SU-DHL-6 (cell line): ENCODE results near the gene TAGLN.

Experiments used
- H2AFZ ChIP-seq: fragments of 200-600 bp; sonication (generic); 2 replicates; pipeline ENCODE4 v1.6.1; 2014; ENCODE audit warnings: low read depth, mild to moderate bottlenecking, moderate library complexity, mixed read lengths, antibody characterized with exemption, low read length; ENCODE audit not compliant: severe bottlenecking
- H3F3A ChIP-seq: fragments of 200-600 bp; shearing (Covaris generic); 2 replicates; pipeline ENCODE4 v1.6.0; 2016; ENCODE audit warnings: antibody characterized with exemption, mild to moderate bottlenecking; ENCODE audit not compliant: insufficient read depth
- H3K27ac ChIP-seq: fragments of 200-600 bp; sonication (generic); 2 replicates; pipeline ENCODE4 v1.5.1; 2016; ENCODE audit warnings: low read depth, mild to moderate bottlenecking, low read length, moderate library complexity, mixed read lengths
- H3K27me3 ChIP-seq: fragments of 200-600 bp; sonication (generic), shearing (Covaris generic); 2 replicates; pipeline ENCODE4 v1.6.0; 2014; ENCODE audit warnings: mild to moderate bottlenecking, low read length
- H3K36me3 ChIP-seq: fragments of 200-600 bp; sonication (generic); 2 replicates; pipeline ENCODE4 v1.6.1; 2014; ENCODE audit warnings: mild to moderate bottlenecking, low read length, mixed read lengths
- H3K4me2 ChIP-seq: fragments of 300-600, 200-600 bp; shearing (Covaris generic), sonication (generic); 2 replicates; pipeline ENCODE4 v1.6.0; 2014; ENCODE audit warnings: low read length, low read depth, mild to moderate bottlenecking; ENCODE audit not compliant: poor library complexity, severe bottlenecking
- H3K4me3 ChIP-seq: fragments of 200-600 bp; sonication (generic); 2 replicates; pipeline ENCODE4 v1.5.1; 2014; ENCODE audit warnings: antibody characterized with exemption, low read length, mild to moderate bottlenecking, mixed read lengths; ENCODE audit not compliant: insufficient read depth, poor library complexity, severe bottlenecking
- H3K79me2 ChIP-seq: fragments of 200-600 bp; sonication (generic); 2 replicates; pipeline ENCODE4 v1.6.1; 2014; ENCODE audit warnings: mild to moderate bottlenecking, low read length, moderate library complexity; ENCODE audit not compliant: insufficient read depth
- H3K9ac ChIP-seq: fragments of 200-600 bp; sonication (generic); 2 replicates; pipeline ENCODE4 v1.7.0; 2014; ENCODE audit warnings: mild to moderate bottlenecking, low read length
- H3K9me2 ChIP-seq: fragments of 200-600 bp; sonication (generic); replicated peaks from 2 replicates; pipeline ENCODE4 v1.6.1; 2014; ENCODE audit warnings: low read length; ENCODE audit not compliant: insufficient read depth
- H3K9me3 ChIP-seq: fragments of 200-600 bp; sonication (generic); 2 replicates; pipeline ENCODE4 v1.6.1; 2014; ENCODE audit warnings: low read length, mixed read lengths; ENCODE audit not compliant: insufficient read depth
- H4K20me1 ChIP-seq: fragments of 200-600 bp; sonication (generic); 2 replicates; pipeline ENCODE4 v1.6.1; 2014; ENCODE audit warnings: low read depth, mild to moderate bottlenecking, antibody characterized with exemption, low read length, moderate library complexity, mixed read lengths
- CTCF ChIP-seq: fragments of 200-600 bp; sonication (generic); IDR thresholded peaks from one replicate; pipeline ENCODE4 v1.5.1; 2017; ENCODE audit warnings: antibody characterized with exemption, mild to moderate bottlenecking, low read length, moderate library complexity; ENCODE audit not compliant: insufficient read depth, poor library complexity, severe bottlenecking
- EZH2phosphoT487 ChIP-seq: fragments of 200-600 bp; sonication (generic), shearing (Covaris generic); conservative IDR thresholded peaks from 2 replicates; pipeline ENCODE4 v1.6.1; 2018; ENCODE audit warnings: mild to moderate bottlenecking, antibody characterized with exemption, low read length, moderate library complexity, mixed read lengths

The TAGLN gene

GRCh38 chr11:117175104-117175503 is 24.1 kb upstream of the TAGLN start:
- Histone ChIP-seq H3K36me3 (no peaks in the 10 kb centered on the region), H3K9me2 (no peaks in the 10 kb centered on the region), H3F3A (peaks cover 3% of the 10 kb centered on the region; the same call in 1 of the 2 replicates), H3K27ac (no peak overlapping the region), H3K27me3 (no peaks in the 10 kb centered on the region), H3K9ac (no peak overlapping the region), H2AFZ (no peak overlapping the region), H3K4me3 (no peak overlapping the region), H3K79me2 (no peaks in the 10 kb centered on the region), H3K9me3 (no peaks in the 10 kb centered on the region), H4K20me1 (no peaks in the 10 kb centered on the region), H3K4me2 (no peak overlapping the region)
- TF ChIP-seq CTCF, result no peak
- TF ChIP-seq EZH2phosphoT487, result no peak

- Histone ChIP-seq H3K27me3 (no peaks in the 10 kb centered on the region), H3K4me2 (no peak overlapping the region), H3K4me3 (no peak overlapping the region), H3K27ac (no peak overlapping the region), H3F3A (peaks cover 3% of the 10 kb centered on the region; the same call in 1 of the 2 replicates), H4K20me1 (no peaks in the 10 kb centered on the region), H3K9me3 (no peaks in the 10 kb centered on the region), H3K9ac (no peak overlapping the region), H2AFZ (no peak overlapping the region), H3K9me2 (no peaks in the 10 kb centered on the region), H3K36me3 (no peaks in the 10 kb centered on the region), H3K79me2 (no peaks in the 10 kb centered on the region)
- TF ChIP-seq CTCF (no peak), EZH2phosphoT487 (no peak)
These were observed 23.4 kb upstream of the TAGLN start for GRCh38 chr11:117175781-117176180.

- Histone ChIP-seq H4K20me1 (no peaks in the 10 kb centered on the region), H3K79me2 (no peaks in the 10 kb centered on the region), H3K27ac (no peak overlapping the region), H3K9ac (no peak overlapping the region), H3K4me2 (no peak overlapping the region), H3K9me2 (no peaks in the 10 kb centered on the region), H3F3A (peaks cover 3% of the 10 kb centered on the region; the same call in 1 of the 2 replicates), H3K36me3 (no peaks in the 10 kb centered on the region), H3K9me3 (no peaks in the 10 kb centered on the region), H3K27me3 (no peaks in the 10 kb centered on the region), H3K4me3 (no peak overlapping the region), H2AFZ (no peak overlapping the region)
- no peak for TF ChIP-seq EZH2phosphoT487
- TF ChIP-seq CTCF, result no peak
These were observed 23.0 kb upstream of the TAGLN start for GRCh38 chr11:117176186-117176585.
